ENCODE measurements around the gene ANKEF1.

GRCh38 chr20:10007158-10007557 is 27.6 kb upstream of the ANKEF1 start:
- TF ChIP-seq, protein P1, sequence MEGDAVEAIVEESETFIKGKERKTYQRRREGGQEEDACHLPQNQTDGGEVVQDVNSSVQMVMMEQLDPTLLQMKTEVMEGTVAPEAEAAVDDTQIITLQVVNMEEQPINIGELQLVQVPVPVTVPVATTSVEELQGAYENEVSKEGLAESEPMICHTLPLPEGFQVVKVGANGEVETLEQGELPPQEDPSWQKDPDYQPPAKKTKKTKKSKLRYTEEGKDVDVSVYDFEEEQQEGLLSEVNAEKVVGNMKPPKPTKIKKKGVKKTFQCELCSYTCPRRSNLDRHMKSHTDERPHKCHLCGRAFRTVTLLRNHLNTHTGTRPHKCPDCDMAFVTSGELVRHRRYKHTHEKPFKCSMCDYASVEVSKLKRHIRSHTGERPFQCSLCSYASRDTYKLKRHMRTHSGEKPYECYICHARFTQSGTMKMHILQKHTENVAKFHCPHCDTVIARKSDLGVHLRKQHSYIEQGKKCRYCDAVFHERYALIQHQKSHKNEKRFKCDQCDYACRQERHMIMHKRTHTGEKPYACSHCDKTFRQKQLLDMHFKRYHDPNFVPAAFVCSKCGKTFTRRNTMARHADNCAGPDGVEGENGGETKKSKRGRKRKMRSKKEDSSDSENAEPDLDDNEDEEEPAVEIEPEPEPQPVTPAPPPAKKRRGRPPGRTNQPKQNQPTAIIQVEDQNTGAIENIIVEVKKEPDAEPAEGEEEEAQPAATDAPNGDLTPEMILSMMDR (IDR thresholded peaks at IDR 0.05), result no peak
- TF ChIP-seq EP300 (IDR thresholded peaks at IDR 0.05), result no peak
- TF ChIP-seq POLR2A (IDR thresholded peaks at IDR 0.05), result no peak

Measured in gastroesophageal sphincter (tissue), 3 donors.